HG02870 (cell line): ENCODE data around the gene IL17A.
A peak's percentile ranks its signal among the peaks of the same experiment; 100 is the strongest.
"Not testable (repeated sequence)": the region's sequence is repeated elsewhere in the genome, so short reads cannot be mapped to it uniquely, and the experiment has no call there.

Source experiments
- ATAC-seq: cut with Tn5 transposase; IDR thresholded peaks from one replicate; pipeline ENCODE4 v1.9.1; 2021; ENCODE audit warnings: mild to moderate bottlenecking, moderate library complexity; ENCODE audit not compliant: unreplicated experiment

Gene IL17A

DNA sequence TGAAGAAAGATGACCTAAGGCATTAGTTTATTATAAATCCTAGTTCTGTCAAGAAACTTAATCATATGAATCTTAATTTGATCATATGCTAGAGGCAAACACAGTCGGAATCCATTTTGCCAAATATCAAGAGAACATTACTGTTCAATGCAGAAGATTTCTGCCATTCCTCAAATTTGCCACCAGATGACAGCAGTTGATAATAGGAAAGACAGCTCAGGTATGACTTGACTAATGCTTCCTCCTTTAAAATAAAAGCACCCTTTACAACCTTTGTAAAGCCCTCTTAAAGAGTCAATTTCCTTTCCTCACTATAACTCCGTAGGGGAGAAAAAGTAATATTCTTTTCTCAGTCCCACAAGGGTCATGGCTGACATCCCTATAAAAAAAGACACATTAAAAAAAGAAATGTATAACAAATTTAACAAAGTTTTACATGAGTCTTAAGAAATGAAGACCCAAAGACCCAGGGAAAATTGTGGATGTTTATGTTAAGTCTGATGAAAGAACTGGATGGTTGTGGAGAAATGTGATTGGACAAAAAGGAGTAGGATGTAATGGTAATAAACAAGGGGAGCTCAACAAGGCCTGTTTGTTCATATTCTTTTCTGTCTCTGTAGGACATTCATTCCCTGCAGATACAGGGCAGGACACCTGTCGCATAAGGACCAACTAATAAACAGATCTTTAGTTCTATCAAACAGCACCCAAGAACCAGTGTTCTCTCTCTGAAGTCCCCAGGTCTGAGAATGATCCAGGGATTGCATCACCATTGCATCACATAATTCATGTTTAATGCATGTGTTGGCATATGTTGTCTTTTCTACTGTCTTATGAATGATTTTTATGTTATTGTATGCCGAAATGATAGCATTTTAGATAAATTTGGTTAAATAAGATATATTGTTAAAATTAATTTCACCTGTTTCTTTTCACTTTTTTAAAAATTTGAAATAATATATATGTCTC is 23.0 kb upstream of the IL17A start:
- peak; percentile 53 for ATAC-seq

DNA sequence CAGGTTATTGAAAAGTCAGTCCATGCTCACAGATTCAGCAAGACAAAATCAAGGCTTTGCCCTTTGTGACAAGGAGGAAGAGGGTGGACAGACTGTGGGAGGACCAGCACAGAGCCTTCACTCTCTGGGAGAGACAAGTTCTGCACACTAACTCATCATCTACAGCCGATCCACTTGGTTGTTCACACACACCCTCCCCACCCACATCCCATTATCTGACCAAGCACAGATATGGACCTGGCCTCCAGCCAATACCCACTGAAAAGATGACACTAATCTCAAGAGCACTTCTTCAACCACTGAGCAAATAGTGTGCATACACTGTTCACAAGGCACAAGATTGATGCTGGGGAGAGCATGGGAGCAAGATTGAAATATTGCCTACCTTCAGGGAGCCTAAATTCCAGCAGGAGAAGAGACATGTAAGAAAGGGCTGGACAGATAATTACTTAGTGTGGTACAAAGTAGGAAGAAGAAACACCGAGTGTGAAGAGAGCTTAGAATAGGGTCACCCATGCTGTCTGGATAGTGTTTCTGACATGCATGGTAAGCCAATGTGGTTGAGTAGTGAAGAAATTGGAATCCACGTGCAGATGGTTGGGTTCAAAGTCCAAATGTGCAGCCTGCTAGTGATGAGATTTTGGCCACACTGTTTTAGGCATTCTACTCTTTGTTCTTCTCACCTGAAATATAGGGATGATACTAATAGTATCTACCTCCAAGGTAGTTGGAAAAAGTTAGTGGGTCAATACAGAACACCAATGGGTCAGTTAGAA is 21.7 kb upstream of the IL17A start:
- no peak for ATAC-seq

DNA sequence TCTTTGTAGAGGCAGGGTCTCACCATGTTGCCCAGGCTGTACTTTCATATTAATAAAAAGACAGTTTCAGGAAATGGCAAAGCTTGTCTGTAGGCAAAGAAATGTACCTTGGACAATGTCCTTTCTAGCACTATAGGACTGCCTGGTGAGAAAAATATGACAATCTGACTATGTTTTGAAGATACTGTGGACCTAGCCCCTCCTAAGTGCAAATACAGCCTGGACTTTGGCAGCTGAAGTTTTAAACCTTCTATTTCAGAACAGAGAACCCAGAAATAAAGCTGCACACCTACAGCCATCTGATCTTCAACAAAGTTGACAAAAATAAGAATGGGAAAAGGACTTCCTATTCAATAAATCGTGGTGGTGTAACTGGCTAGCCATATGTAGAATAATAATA is 18.9 kb upstream of the IL17A start:
- no peak for ATAC-seq

DNA sequence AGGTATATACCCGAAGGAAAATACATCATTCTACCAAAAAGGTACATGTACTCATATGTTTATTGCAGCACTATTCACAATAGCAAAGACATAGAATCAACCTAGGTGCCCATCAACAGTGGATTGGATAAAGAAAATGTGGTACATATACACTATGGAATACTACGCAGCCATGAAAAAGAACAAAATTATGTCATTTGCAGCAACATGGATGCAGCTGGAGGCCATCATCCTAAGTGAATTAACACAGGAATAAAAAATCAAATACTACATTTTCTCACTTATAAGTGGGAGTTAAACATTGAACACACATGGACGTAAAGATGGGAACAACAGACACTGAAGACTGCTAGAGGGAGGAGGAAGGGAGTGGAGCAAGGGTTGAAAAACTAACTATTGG is 17.8 kb upstream of the IL17A start:
- not testable (repeated sequence) for ATAC-seq

DNA sequence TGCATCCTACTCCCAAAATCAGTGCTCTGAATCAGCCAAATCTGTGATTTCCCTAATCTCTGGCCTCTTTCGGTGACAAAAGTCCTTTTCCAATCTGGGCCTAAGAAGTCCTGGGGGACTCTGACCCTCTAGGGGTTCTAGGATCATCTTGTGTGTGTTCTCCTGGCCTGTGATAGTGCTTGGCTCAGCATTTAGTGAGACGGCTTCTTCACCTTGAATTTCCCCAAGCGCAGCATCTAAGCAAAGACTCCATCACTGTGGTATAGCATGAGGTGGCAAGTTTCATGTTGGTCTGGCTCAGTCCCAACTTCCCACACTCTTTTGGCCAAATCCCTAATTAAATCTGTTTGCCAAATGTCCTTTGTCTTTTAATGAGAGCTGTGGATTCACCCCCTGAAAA is 12.1 kb upstream of the IL17A start:
- ATAC-seq, result no peak

DNA sequence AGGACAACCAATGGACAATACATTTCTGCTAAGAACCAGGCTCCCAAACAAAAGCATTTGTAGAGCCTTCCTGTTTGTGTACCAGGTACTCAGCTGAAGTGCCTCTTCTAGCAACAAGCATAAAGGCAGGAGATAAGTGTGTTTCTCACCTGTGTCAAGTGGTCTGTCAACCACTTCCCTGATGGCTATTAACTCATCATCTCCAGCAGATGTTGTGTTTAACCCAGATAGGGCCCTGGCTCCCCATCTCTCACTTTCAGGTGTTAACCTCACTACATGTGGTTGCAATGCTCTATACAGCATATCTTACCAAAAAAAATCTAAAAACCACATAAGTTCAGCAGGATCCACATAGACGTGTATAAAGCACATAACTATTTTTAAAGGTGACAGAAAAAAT is 9.6 kb upstream of the IL17A start:
- ATAC-seq, result peak; percentile 75

DNA sequence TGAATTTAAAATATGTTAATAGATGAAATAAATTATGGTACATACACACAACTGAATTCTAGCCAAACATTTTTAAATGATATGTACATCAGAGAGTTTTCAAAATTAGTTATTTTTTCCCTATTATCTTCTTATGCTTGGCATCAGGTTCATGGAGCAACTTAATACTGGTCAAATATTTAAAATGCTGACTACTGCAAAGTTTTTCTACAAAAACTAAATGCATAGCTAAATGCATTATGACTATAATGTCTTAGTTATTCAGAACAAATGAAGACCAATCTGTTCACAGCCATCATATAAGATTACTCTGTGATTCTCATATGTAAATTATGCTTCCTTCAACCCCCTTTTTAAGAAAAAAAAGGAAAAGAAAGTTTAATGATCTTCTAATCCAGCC is 8.2 kb upstream of the IL17A start:
- ATAC-seq, result no peak

DNA sequence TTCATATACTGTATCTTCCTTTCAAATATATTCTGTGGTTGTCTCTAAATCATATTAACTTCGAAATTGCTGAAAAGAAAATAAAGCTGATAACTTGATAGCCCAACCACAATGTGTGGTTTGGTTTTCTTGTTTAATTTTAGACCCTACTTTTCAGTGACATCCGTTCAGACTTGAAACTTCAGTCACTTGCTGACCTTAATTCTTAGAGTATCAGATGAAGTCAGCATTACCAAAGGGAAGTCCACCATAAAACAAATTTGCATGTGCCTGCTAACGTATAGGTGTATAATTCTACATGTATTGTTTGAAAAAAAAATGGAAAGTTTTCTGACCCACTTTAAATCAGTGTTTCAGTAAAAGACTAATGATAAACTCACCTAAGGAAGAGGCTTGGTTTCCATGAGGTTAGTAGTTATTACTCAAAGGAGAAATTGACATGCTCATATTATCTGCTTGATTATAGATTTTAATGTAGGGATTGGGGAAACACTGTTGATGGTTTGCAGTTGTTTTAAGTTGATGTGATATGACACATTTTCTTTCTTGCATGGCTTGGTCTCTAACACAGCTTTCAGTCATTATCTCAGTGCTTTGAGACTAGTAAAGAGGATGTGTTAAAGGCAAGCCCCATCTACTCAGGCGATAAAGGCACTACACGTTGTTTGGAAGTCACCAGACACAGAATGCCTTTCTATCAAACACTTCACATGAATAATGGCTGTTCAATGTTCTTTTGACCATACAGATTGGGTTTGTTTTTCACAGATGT is 5.2 kb upstream of the IL17A start:
- ATAC-seq, result peak; percentile 77

DNA sequence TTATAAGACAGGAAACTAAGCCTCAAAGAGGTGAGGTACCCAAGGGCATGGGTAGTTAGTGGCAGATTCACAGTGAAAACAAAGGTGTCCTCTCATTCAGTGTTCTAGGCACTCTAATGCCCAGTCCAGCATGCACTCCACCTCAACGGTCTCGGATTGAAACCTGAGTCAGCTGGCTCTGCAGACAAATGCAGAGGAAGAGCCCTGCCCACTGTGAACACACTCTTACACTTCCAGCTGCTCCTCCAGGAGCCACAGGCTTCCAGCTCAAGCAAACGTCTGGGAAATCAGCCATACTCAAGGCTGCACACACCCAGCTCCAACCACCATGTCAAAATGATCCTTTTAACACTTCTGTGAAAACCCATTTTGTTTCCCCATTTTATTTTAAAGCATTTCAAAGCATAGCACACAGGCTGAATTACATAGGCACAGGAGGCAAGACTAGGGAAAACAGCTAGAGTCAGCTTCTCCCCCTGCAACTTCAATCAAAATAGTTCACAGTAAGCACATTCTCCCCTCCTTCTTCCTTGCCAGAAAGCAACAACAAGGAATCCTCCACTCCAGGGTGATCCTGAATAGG is 3.0 kb upstream of the IL17A start:
- ATAC-seq, result no peak

DNA sequence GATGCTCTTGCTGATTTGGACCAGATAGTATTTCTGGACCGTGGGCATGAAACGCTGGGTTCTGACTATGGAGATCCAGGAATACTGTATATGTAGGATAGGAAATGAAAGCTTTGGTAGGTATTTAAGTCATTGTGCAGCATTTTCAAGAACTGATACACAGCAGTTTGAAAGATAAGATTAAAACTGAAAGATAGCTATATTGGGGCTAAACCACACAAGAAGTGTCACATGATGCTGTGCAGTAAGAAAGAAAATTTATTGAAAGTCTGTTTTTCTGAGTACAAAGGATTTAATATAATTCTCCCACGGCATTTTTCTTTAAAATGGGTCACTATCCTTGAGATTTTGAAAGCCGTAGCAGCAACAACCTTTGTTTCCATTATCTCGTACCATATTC is 305 bp downstream of the IL17A start:
- ATAC-seq, result peak; percentile 87

DNA sequence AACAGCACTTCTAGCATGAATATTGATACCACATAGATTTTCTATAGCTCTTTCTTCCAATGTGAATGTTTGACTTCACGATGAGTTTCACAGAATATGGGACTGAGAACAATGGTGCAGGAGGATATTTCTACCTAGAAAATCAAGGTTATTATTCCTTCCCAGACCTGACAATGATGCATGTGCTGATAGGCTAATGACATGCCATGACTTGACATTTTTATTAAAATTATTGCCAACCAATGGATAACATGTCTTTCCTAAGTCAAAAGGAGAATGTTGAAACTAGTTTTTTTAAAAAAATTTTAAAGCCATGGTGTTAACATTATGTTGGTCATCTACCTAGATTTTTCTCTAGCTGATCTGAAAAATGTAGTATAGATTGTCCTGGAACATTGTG is 923 bp downstream of the IL17A start:
- ATAC-seq, result no peak

DNA sequence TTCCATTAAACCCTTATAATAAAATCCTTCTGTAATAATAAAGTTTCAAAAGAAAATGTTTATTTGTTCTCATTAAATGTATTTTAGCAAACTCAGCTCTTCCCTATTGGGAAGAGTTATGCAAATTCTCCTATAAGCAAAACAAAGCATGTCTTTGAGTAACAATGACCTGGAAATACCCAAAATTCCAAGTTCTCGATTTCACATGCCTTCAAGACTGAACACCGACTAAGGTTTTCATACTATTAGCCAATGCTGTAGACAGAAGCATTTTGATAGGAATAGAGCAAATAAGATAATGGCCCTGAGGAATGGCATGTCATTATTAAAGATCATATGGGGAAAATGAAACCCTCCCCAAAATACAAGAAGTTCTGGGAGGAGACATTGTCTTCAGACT is 3.8 kb downstream of the IL17A start:
- no peak for ATAC-seq

DNA sequence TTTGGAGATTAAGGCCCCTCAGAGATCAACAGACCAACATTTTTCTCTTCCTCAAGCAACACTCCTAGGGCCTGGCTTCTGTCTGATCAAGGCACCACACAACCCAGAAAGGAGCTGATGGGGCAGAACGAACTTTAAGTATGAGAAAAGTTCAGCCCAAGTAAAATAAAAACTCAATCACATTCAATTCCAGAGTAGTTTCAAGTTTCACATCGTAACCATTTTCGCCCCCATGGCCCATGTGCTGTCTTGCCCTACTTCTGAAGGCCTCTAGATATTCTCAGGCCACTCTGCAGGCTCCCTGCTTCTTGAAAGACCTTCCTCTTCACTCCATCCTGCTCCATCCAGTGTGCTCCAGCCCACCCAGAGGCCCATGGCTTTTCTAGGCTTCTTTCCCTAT is 4.2 kb downstream of the IL17A start:
- ATAC-seq, result peak; percentile 71

DNA sequence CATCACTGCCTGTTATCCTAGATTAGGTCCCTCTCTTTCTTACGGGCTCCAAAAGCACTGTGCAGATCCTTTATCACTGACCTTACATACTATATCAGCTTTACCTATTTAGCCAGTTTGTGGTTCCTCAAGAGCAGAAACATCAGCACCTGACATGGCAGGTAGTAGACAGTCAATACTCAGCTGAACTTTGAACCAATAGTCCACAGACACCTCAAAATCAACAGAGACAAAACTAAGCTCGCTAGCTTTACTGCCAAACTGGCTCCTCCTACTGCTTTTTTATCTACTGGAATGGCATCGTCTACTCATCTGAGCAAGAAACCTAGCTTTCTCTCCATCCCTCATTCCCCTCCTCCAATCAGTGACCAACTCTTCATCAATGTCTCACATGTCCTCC is 5.6 kb downstream of the IL17A start:
- no peak for ATAC-seq

DNA sequence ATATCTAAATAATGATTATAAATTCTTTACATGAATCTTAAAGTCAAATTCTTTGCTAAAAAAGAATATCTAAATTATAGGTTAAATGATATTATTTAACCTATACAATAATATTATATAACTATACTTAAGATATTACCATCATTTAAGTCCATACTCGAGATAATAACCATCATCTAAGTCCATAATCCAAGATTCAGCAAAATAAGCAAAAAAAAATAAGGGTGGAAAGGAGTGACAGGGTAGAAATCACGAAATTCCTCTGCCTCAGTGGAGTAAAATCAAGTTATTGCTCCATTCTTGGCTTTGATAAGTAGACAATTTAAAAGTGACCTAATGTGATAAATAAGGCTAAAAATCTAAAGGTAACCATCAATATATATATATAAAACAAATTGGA is 9.7 kb downstream of the IL17A start:
- no peak for ATAC-seq

DNA sequence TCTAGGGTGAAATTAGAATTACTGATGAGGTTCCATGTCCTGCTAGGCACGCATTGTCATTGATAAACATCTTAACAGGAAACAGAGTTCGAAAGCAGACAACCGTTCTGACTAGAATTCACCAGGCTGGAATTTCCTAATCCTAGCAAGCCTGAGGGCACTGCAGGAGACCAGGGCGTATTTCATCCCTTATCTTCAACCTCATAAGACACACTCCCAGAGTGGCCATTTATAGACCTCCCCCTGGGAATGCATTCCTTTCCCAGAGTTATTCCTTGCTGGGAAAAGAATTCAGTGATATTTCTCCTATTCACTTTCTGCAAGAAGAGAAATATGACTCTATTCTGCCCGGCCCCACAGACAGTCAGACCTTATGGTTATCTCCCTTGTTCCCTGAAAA is 13.9 kb downstream of the IL17A start:
- not testable (repeated sequence) for ATAC-seq

DNA sequence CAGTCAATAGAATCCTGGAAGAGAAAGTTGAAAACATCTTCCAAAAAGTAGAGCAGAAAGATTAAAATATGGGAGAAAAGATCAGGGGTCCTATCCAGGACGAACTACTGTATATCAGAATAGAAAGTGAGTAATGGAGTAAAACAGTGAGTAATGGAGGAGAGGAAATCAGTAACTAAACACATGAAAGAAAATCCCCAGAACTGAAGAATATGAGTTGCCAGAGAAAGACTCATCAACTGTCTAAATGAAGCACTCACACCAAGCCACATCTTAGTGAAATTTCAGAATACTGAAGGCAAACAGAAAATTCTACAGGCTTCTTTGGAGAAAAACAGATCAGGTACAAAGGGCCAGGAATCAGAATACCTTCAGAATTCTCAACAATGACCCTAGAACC is 14.9 kb downstream of the IL17A start:
- ATAC-seq, result no peak

DNA sequence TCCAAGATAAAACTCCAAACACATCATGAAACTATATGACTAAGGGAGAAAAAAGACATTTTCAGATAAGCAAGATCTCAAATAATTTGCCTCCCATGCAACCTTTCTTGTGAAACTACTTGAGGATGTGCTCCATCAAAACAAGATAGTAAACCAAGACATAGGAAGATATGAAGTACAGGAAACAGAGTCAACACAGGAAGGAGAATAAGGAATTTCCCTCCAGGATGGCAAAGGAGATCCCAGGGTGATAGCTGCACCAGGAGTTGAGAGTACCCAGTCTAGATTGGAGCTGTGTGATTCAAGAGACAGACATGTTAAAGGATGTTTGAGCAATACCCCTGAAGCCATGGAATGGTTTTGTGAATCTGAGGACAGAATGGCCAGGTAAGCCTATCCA is 15.3 kb downstream of the IL17A start:
- ATAC-seq, result no peak

DNA sequence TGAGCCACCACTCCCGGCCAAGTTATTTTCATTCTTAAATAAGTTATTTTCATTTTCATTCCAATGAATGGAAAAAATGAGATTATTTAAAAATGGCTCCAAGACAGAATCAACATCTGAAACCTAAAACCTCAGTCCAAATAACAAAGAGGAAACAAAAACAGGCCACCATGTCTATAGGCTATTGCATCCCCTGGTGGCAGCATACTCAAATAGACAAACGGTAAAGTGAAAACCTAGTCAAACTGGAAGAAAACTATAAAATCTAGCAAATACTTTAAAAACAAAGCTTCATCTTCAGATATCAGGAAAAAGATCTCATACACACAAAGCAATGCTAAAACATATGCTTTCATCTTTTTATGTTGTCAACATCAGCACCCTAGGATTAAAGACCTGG is 20.9 kb downstream of the IL17A start:
- ATAC-seq, result no peak

DNA sequence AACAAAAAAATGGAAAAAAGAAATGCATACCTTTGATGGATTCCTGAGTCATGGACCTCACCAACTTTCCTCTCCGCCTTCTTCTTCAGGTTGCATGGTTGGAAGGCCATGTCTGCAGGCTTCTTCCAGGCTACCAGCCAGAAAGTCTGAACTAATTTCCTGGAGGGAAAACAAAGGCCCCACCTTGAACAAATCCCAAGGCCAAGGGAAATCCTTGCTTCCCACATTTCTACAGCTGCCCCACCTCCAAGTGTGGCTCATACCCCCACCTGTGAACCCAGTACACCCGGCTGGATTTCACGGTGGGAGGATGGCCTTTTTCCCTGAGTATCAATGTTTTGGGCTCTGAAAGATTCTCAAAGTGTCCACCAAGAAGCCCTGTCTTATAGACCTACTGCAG is 22.4 kb downstream of the IL17A start:
- ATAC-seq, result no peak

DNA sequence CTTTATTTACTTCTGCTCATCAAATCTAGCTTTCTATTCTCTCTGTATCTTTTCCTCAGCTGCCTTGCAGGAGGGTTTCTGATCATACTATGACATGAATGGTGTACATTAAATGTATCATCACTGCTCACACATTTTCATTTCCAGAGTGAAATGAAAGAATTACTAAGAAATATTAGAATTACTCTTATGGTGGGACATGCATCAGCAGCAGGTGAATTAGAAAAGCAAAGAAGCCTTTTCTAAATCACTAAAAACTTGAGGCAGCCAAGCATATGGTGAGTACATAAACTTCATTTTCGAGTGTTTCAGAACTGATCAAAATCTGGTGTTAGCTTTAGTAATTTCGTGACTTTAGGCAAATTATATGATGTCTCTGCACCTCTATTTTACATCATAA is 23.6 kb downstream of the IL17A start:
- ATAC-seq, result peak; percentile 71
